GM19395 (cell line): ENCODE data around the gene TPST2.

Experiments
- ATAC-seq: cut with Tn5 transposase; IDR thresholded peaks from one replicate; pipeline ENCODE4 v1.9.1; 2021; ENCODE audit warnings: mild to moderate bottlenecking, moderate library complexity; ENCODE audit not compliant: unreplicated experiment

TPST2 gene

DNA sequence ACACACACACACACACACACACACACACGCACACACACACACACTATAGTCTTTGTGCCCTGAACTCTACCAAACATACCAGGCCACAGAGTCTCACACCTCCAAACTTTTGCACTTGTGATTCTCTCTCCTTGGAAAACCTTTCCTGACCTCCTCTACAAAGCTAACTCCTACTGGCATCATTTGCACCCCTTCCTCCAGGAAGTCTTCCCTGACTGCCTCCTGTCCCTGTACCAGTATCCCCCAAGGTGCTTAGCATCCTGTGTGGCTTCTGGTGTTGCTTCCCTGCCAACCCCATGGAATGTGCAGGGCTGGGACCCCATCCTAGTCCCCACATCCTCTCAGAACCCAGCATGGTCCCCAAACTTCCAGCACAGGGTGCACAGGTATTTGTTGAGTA lies 8.9 kb downstream of the TPST2 start:
- no peak for ATAC-seq

DNA sequence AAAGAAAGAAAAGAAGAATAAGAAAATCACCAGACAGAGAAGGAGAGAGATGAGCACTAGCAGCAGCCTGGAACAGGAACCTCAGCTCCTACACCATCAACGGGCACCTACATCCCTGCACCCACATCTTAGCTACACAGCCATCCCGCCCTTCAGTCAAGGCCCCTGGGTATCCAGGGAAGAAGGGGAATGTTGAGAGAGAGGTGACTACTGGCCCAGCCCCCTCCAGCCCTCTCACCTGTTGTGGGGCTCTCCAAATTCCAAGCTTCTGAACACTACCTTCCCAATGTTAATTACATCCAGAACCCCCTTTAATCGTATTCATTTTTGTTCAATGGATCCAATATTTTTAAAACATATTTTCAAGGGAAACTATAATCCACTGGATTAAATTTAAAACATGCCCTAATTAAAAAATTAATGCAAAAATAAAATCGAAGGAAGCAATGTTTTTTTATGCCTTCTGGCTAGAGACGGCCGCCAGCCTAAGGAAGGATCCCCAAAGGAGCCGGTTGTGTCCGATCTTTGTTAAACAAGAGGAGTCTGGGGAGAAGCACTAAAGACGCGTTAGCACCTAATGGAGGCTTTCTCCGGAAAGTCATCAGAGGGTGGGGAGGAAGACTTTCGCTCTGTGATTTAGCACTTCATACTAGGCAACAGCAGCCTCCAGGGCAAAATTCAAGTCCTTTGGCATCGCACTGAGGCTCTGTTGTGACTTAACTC lies 9.5 kb downstream of the TPST2 start:
- no peak for ATAC-seq

DNA sequence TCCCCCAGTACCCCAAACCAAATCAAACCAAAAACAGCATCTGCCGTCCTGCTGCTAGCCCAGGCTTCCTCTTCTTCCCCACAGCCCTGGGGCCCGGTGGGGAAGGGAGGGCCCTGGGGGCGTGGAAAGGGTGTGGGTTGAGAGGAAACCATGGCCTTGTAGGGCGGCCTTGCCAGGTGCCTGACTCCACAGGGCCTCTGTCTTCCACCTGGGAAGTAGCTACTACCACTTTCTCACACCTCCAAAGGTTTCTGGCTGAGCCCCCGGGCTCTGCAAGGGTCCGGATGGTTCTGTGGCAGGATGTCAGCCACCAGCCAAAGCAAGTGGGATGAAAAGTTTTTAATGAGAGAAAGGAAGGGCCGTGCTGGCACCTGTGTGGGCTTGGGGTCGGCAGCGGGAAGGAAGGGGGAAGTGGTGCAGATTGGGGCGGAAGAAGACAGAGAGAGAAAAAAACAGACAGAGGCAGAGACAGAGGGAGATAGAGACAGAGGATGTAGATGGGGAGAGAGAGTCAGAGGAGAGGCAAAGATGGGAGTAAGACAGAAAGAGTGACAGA lies 10.5 kb downstream of the TPST2 start:
- ATAC-seq, result peak; percentile 79

DNA sequence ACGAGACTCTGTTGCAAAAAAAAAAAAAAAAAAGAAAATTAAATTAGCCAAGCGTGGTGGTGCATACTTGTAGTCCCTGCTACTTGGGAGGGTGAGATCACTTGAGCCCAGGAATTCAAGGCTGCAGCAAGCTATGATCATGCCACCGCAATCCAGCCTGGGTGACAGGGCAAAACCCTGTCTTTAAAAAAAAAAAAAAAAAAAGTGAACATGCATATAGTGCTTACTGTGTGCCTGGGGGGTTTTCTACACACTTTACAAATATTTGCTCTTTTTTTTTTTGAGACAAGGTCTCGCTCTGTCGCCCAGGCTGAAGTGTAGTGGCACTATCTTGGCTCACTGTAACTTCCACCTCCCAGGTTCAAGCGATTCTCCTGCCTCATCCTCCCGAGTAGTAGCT lies 12.9 kb downstream of the TPST2 start:
- no peak for ATAC-seq

DNA sequence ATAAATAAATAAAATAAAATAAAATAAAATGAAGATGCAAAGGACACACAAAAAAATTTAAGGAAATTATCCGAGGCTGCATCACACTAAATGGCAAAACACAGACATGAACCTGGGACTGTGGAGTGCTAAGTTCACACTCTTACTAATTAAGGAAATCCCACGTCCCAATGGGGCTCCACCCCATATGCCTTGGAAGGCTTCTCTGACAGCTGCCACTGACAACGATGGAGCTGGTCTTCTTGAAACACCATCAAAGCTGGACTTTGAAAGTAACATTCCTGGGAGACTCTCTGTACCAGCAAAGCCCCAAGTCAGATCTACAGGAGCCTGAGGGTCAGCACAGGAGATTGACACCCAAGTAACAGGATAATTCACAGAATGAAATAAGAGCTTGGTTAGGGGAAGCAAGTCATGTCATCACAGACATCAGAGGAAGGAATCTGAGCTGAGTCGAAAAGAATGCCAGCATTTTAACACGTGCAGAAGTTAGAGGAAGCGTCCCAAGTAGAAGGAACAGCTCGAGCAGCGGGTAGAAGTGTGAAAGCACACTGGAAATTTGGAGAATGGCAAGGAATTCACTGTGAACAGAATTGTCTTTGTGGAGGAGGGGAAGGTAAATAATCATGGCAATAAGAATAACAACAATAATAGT lies 13.8 kb downstream of the TPST2 start:
- ATAC-seq, result no peak

DNA sequence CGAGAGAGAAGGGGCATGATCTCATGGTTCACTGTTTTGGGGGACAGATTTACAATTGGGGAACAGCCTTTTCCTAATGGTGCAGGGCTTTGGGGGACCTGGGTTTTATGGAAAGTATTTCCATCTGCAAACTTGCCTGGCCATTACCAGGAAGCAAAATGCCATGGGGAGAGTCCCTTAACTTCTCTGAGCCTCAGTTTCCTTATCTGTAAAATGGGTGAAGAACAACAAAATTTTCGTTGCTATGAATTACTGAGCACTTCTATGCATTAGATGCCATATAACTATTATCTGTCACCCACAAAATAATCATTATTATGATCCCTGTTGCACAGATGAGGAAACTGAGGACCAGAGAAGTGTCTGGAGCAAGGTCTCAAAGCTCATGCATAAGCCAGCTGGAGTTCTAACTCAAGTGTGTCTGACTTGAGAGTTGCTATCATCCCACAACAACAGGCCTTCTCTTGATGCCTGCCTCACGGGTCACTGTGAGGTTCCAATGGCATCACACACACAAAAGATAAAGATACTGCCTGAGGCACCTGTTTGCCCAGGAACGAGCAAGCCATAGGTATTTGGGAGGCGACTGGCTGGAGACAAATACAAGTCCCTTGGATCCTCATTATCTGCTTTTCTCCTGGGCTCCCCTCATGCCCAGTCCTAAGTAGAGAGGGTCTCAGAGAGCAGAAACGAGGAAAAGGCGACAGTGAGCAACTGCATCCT lies 15.8 kb downstream of the TPST2 start:
- no peak for ATAC-seq

DNA sequence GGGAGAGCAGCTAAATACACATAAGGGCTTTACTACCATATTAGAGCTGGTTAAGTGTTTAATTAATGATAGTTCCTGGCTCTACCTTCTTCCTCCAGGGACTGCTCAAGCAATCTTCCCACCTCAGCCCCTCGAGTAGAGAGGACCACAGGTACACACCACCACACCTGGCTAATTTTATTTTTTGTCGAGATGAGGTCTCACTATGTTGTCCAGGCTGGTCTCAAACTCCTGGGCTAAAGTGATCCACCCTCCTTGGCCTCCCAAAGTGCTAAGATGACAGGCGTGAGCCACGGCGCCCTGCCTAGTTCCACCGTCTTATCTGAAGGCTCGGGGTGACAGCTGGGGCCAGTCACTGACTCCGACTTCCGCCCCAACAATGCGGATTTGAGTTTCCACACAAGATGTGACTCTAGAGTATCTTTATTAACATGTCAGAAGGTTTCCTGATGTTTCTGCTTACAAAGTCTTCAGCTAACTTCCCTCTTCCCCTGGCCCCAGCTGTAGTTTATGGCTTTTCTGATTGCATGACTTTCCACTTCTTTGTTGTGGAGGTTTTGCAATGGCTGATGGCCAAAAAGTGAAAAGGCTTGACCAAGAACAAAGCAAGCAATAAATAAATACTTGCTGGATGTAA lies 16.8 kb downstream of the TPST2 start:
- no peak for ATAC-seq

DNA sequence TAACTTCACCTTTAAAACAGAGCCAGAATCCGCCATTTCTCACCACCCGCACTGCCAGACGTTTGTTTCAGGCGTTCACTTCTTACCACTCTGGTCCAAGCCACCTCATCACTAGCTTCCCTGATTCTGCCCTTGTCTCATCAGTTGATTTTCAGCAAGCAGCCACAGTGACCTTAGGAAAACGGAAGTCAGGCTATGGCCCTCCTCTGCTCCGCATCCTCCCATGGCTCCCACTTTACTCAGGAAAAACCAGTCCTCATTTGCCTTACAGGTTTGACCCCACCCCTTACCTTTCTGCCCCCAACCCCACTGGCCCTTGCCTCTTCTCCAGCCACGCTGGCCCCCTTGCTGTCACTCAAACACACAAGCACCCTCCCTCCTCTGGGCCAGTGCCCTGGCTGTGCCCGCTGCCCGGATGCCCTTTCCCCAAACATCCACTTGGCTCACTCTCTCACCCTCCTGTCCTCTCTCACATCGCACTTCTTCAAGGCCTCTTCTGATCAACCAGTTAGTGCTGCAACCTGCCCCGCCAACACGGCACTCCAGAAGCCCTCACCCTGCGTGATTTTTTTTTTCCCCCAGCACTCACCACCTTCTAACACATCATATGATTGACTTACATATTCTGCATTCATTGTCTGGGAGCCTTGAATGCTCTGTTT lies 18.9 kb downstream of the TPST2 start:
- ATAC-seq, result no peak

DNA sequence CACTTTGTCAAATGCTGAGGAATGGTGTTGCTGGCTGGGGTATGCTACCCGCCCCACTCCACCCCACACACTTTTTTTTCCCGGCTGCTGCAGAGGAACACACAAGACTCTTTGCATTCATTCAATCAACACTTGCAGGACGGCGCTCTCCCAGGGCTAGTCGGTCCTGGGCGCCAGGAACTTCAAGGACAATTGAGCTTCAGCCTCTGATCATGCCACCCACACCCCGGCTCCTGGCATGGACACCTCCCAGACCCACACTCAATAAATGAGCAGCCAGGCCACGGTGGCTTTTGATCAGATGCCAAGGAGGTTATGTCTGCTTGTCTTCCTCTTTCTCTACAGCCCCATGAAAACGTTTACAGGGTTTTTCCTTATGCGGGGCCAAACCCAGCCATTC lies 19.8 kb downstream of the TPST2 start:
- ATAC-seq, result no peak

DNA sequence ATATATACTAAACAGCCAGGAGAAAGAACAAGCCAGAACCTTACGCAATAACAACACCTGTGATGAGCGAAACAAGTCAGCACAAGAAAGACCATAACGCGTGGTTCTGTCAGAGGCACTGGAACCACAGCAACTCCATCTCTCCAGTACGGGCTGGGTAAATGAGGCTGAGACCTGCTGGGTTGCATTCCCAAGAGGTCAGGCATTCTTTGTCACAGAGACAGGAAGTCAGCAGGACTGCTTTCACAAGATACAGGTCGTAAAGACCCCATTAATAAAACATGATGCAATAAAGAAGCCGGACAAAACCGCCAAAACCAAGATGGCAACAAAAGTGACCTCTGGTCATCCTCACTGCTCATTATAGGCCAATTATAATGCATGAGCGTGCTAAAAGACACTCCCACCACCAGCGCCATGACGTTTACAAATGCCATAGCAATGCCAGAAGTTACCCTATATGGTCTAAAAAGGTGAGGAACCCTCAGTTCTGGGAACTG lies 21.7 kb downstream of the TPST2 start:
- no peak for ATAC-seq

DNA sequence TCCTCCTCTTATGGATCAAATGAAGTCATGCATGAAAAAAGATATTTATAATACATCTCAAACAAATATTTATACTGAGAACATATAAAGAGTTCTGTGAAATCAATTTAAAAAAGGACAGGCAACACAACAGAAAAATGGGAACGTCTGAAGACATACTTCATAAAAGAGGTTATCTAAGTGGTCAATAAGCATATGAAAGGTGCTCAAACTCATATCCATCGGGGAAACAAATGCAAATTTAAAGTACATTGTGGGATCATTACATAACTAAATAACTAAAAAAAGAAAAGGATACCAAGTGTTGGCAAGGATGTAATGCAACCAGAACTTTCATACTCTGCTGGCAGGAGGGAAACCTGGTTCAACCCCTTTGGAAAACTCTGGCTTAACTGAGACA lies 22.3 kb downstream of the TPST2 start:
- ATAC-seq, result no peak

DNA sequence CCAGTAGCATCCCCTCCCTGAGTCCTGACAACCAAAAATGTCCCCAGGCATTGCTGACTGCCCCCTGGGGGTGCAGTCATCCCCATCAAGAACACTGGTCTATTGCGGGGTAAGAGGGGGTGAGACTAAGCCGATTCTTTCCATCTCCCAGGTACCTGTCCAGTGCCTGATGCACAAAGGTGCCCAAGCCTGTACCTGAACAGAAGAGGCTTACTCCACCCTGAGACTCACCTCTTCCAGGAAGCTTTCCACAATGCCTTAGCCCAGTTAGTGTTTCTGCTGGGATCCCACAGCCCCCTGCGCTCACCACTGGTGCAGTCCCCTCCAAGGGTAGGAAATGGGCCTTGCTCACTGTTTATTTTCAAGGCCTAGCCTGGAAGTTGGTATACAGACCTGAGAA lies 22.9 kb downstream of the TPST2 start:
- no peak for ATAC-seq

DNA sequence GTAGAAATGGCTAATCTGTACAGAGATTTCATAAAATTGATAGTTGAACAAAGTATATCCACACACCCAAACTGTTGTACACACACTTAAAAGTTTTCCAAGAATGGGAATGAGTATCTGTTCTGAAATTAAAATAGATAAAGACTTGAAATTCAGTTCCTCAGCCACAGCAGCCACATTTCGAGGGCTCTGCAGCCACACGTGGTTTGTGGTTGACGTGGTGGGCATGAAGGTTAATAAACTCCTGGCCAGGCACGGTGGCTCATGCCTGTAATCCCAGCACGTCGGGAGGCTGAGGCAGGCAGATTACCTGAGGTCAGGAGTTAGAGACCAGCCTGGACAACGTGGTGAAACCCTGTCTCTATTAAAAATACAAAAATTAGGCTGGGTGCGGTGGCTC lies 24.0 kb downstream of the TPST2 start:
- no peak for ATAC-seq

DNA sequence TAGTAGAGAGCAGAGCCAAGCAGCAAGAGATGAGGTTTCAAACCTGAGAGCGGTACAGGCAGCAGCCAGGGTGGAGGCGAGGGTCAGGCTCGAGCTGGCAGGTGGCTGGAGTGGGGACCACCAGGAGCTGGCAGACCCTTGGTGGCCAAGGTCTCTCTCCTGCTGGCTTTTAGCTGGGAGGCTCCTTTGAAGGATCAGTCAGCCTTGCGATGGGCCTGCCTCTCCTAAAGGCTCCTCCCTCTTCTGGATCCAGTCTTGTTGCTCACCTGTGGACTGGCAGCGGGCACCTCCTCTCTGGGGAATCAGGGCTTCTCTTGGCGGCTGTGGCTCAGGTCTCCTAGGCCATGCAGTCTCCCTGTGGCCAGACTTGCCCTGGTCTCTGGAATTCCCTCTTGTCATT lies 24.8 kb downstream of the TPST2 start:
- no peak for ATAC-seq

DNA sequence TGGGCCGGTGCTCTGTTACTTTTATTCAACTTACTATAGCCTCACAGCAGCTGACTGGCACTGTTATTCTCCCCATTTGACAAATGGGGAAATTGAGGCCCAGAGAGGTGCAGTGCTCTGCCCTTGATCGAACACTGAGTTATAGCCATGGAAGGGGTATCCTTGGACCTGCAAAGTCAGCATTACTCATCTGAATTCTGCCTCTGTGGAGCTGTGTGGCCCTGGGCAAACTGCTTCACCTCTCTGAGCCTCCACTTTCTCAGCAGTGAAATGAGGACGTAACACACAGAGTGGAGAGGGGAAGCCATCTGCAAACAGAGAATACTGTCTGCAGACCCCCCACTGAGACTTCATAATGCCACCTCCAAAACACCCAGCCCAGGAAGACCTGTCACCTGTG lies 25.3 kb downstream of the TPST2 start:
- ATAC-seq, result no peak

DNA sequence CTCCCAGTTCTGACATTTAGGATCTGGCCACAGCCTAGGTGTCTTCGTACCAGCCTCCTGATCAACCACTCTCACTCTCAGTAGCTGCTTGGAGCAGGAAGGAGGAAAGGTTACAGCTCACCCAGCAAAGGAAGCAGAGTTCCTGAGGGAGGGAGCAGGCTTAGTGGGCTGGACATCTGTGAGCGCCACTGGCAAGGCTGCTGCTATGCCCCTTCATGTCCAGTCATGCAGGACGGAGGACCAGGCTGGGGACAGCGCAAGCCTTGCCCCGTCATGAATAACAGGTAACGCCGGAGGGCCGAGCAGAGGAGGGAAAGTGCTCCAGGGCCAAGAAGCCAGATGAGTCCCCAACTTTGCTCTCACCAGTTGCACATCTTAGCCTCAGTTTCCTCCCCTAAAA lies 25.8 kb downstream of the TPST2 start:
- no peak for ATAC-seq

DNA sequence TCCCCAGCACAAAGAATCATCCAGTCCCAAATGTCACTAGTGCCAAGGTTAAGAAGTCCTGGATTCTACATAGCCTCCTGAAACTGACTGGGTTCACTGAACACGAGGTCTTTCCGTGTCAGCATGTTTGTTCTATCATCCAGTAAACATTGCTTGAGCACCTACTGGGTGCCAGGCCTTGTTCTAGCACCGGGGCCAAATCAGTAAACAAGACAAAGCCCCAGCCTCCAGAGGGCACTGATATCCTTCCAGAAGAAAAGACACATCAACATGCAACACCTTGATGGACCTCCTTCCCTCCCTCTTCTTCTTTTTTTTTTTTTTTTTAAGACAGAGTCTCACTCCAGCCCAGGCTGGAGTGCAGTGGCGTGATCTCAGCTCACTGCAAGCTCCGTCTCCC lies 26.9 kb downstream of the TPST2 start:
- no peak for ATAC-seq

DNA sequence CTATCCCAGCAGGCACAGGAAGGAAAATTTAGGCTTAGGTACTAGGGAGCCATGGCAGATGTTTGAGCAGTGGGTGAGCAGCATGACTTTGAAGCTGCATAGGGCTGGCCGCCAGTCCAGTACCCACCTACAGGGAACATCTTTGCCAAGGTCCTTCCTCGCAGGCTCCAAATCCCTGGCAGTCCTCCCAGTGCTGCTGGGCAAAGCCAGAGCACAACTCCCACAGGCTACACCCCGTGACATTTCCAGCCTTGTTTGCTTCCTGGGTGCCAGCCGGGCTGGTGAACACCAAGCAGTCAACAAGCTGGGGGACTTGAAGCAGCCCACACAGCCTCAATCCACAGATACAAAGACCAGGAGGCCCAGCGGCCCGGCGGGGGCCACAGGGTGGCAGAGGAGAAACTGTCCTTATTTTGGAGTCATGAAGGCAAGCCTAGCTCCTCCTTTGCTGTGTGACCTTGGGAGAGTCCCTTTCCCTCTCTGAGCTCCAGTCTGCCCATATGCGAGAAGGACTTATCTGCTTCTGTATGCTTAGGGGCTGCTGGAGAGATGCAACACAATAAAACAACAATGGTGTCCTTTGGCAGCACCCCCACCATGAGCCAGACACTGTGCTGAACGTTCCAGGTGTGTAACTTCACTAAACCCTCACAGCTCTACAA lies 28.0 kb downstream of the TPST2 start:
- ATAC-seq, result no peak

DNA sequence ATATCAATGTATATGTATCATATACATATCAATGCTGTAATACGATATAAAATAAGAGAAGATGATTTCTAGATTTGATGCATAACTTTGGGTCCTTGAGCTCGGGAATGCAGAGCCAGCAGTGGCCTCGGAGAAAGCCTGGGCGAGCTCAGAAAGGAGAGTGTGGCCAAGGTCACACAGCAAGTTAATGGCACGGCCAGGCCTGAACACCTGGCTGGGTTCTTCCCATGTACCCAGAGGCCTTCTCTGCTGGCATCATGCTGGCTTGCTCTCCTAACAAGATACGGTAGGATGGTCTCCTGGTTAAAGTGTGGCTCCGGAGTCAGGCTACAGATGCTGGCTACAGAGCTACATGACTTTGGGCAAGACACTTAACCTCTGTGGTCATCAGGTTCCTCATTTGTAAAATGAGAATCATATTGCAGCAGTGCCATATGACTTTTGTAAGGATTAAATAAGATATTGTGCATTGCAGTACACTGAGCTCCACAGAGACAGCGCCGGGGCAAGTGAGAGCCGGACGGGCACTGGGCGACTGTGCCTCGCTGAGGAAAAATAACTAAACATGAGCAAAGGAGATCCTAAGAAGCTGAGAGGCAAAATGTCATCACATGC lies 29.9 kb downstream of the TPST2 start:
- ATAC-seq, result no peak
